Measurements from ENCODE around the gene WDFY2. TPM values are rescaled to one million over a fixed set of nuclear protein-coding genes. Genes with fewer than 3 reads are reported as not detected.

Gene WDFY2
- polyA plus RNA-seq, 3 donors = 6.5 to 40.1 (median 9.1) TPM

GRCh38 chr13:51630288-51630615, 46.0 kb downstream of the WDFY2 start:
- no peak overlapping the region for H3K4me3 ChIP-seq (replicated peaks in 1 of 3; ENCODE audit: low read depth in 2 of 3, low read length in 3 of 3)
- no peak overlapping the region for H2AFZ ChIP-seq (ENCODE audit: insufficient read depth, low read depth, low read length, poor library complexity, severe bottlenecking)
- H3K9ac ChIP-seq (ENCODE audit: insufficient read depth, low read length, poor library complexity, severe bottlenecking) = no peak overlapping the region
- no peaks in the 10 kb centered on the region for H3K9me3 ChIP-seq (replicated peaks in 1 of 2; ENCODE audit: control insufficient read depth in 1 of 2, insufficient read depth in 1 of 2, low read length in 2 of 2)
- H3K27ac ChIP-seq (ENCODE audit: low read depth in 1 of 2, low read length in 2 of 2) = peak overlapping the region in 1 of 2 donors; percentile 78
- peaks cover 100% of the 10 kb centered on the region for H3K79me2 ChIP-seq (ENCODE audit: insufficient read depth, low read length)
- no CpG with 5 or more reads among the region's 2 CpGs for WGBS (ENCODE audit: insufficient coverage)
- H3K36me3 ChIP-seq (replicated peaks in 1 of 2; ENCODE audit: control insufficient read depth in 1 of 2, insufficient read depth in 2 of 2, low read length in 2 of 2) = no peaks in the 10 kb centered on the region
- Mint-ChIP-seq H3K9me3 (peaks cover 0 to 1% (median 0%) of the 10 kb centered on the region in 7 donors), H3K4me1 (peaks cover 57% of the 10 kb centered on the region), H3K27ac (peak overlapping the region in 5 of 7 donors; percentile 54 to 90 (median 75)), H3K27me3 (ENCODE audit: low read depth in 3 of 3) (no peaks in the 10 kb centered on the region), H3K4me3 (no peak overlapping the region), H3K36me3 (peaks cover 0 to 2% of the 10 kb centered on the region in 2 donors)
- H3K4me2 ChIP-seq (replicated peaks; ENCODE audit: extremely low read depth, low read length, poor library complexity, severe bottlenecking) = no peak overlapping the region
- TF ChIP-seq CTCF (IDR thresholded peaks at IDR 0.05) = no peak
- peaks cover 96% of the 10 kb centered on the region for H4K20me1 ChIP-seq (ENCODE audit: insufficient read depth, low read length)
- DNase-seq = no peak
- H3K4me1 ChIP-seq (ENCODE audit: control insufficient read depth in 1 of 2, insufficient read depth in 2 of 2, low read length in 2 of 2) = peaks cover 18 to 44% of the 10 kb centered on the region in 2 donors
- intact Hi-C loops (cut with micrococcal nuclease) = loop anchor here in 1 of 2 donors (10.0 kb wide), 1 partner anchor 175 kb away; the partner anchor contains the start of gene DHRS12
- H3K27me3 ChIP-seq (ENCODE audit: control insufficient read depth in 2 of 2, insufficient read depth in 2 of 2, low read length in 2 of 2) = no peaks in the 10 kb centered on the region

DNA sequence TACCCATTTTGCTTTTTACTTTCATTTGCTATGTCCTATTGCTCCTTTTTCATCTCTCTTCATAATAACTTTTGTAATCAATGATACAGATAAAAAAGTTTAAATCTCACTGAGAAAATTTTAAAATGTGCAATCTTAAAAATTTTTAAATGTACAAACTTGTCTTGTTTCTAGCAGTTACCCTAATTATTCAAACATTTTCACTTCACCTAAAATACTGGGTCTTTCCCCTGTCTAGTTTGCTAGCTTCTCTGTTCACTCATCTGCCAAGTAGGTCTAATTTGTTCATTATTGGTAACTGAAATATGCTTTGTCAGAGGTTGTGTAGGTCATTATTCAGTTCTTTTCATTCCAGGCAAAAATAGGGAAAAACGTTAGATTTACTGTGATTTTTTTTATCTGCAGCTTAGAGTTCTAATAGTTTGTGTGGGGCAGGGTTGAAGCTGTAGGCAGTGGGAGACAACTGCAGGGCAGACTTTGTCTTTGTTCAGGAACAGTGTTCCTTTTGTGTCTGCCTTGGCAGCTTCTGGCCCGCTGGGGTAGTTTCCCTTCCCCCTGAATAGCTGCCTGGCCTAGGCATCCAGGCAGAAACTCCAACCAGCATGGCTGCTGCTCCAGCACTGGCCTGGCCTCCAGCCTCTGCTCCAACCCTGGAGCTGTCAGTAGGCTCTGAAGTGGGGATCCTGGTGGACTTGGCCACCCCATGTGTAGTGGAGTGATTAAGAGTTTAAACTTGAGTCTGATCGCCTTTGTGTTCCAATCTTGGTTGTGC, 48.5 kb downstream of the WDFY2 start:
- Histone ChIP-seq H3K4me2 (replicated peaks; ENCODE audit: extremely low read depth, low read length, poor library complexity, severe bottlenecking) (no peak overlapping the region), H3K4me3 (replicated peaks in 1 of 3; ENCODE audit: low read depth in 2 of 3, low read length in 3 of 3) (no peak overlapping the region), H3K79me2 (ENCODE audit: insufficient read depth, low read length) (peaks cover 100% of the 10 kb centered on the region), H2AFZ (ENCODE audit: insufficient read depth, low read depth, low read length, poor library complexity, severe bottlenecking) (no peak overlapping the region), H3K27ac (ENCODE audit: low read depth in 1 of 2, low read length in 2 of 2) (peak overlapping the region; percentile 44 to 75), H3K9me3 (replicated peaks in 1 of 2; ENCODE audit: control insufficient read depth in 1 of 2, insufficient read depth in 1 of 2, low read length in 2 of 2) (no peaks in the 10 kb centered on the region), H3K36me3 (replicated peaks in 1 of 2; ENCODE audit: control insufficient read depth in 1 of 2, insufficient read depth in 2 of 2, low read length in 2 of 2) (no peaks in the 10 kb centered on the region), H3K4me1 (ENCODE audit: control insufficient read depth in 1 of 2, insufficient read depth in 2 of 2, low read length in 2 of 2) (peaks cover 25 to 54% of the 10 kb centered on the region in 2 donors), H4K20me1 (ENCODE audit: insufficient read depth, low read length) (peaks cover 96% of the 10 kb centered on the region), H3K9ac (ENCODE audit: insufficient read depth, low read length, poor library complexity, severe bottlenecking) (no peak overlapping the region), H3K27me3 (ENCODE audit: control insufficient read depth in 2 of 2, insufficient read depth in 2 of 2, low read length in 2 of 2) (no peaks in the 10 kb centered on the region)
- H3K27ac Mint-ChIP-seq = peak overlapping the region; percentile 50 to 86 (median 71)
- H3K36me3 Mint-ChIP-seq = peaks cover 0 to 6% of the 10 kb centered on the region in 2 donors
- H3K27me3 Mint-ChIP-seq (ENCODE audit: low read depth in 3 of 3) = no peaks in the 10 kb centered on the region
- no peak for TF ChIP-seq CTCF (IDR thresholded peaks at IDR 0.05)
- intact Hi-C loops (cut with micrococcal nuclease) = loop anchor here in 1 of 2 donors (10.0 kb wide), 1 partner anchor 172 kb away; the partner anchor contains the start of gene DHRS12
- H3K9me3 Mint-ChIP-seq = peaks cover 0 to 1% (median 0%) of the 10 kb centered on the region in 7 donors
- no peak overlapping the region for H3K4me3 Mint-ChIP-seq
- WGBS (ENCODE audit: insufficient coverage) = 75% methylated on average over 3 of the region's 3 CpGs
- peaks cover 61% of the 10 kb centered on the region for H3K4me1 Mint-ChIP-seq
- peak in 1 of 3 donors; percentile 9 for DNase-seq
